Neural cell (in vitro differentiated cells): Measurements from ENCODE around the gene TFB2M. TPM values are rescaled to one million over a fixed set of nuclear protein-coding genes. Genes with fewer than 3 reads are reported as not detected.
A peak's percentile ranks its signal among the peaks of the same experiment; 100 is the strongest.

Experiments
- H2AFZ ChIP-seq: fragments of 200-600, 300-800 bp; sonication (generic), shearing (Covaris generic); 2 replicates; pipeline ENCODE4 v1.6.0; 2014; ENCODE audit warnings: low read depth, mild to moderate bottlenecking, antibody characterized with exemption, low read length, moderate library complexity
- H3F3A ChIP-seq: fragments of 200-600 bp; shearing (Covaris generic); 2 replicates; pipeline ENCODE4 v1.6.1; 2016; ENCODE audit warnings: mild to moderate bottlenecking, moderate library complexity, mixed read lengths, antibody characterized with exemption, low read length; ENCODE audit not compliant: insufficient read depth, poor library complexity, severe bottlenecking
- H3K27ac ChIP-seq: fragments of 200-600, 300-800 bp; sonication (generic), shearing (Covaris generic); 2 replicates; pipeline ENCODE4 v1.5.1; 2014; ENCODE audit warnings: mild to moderate bottlenecking, low read length, moderate library complexity
- H3K27me3 ChIP-seq: fragments of 300-800, 200-600 bp; sonication (generic), shearing (Covaris generic); 2 replicates; pipeline ENCODE4 v1.6.0; 2014; ENCODE audit warnings: mild to moderate bottlenecking, low read depth, low read length, moderate library complexity; ENCODE audit not compliant: insufficient read depth
- H3K36me3 ChIP-seq: fragments of 300-800, 200-600 bp; sonication (generic), shearing (Covaris generic); 2 replicates; pipeline ENCODE4 v1.5.1; 2014; ENCODE audit warnings: mild to moderate bottlenecking, antibody characterized with exemption, low read length, moderate library complexity; ENCODE audit not compliant: insufficient read depth
- H3K4me2 ChIP-seq: fragments of 300-800, 200-600 bp; sonication (generic), shearing (Covaris generic); 2 replicates; pipeline ENCODE4 v1.6.0; 2014; ENCODE audit warnings: mild to moderate bottlenecking, low read length
- H3K4me3 ChIP-seq: fragments of 300-800, 200-600 bp; sonication (generic), shearing (Covaris generic); 2 replicates; pipeline ENCODE4 v1.5.1; 2014; ENCODE audit warnings: mild to moderate bottlenecking, low read length, moderate library complexity
- H3K79me2 ChIP-seq: fragments of 200-600 bp; shearing (Covaris generic); replicated peaks from 2 replicates; pipeline ENCODE4 v1.6.0; 2014; ENCODE audit warnings: mild to moderate bottlenecking, low read length, moderate library complexity; ENCODE audit not compliant: insufficient read depth
- H3K9ac ChIP-seq: fragments of 300-800, 200-600 bp; sonication (generic), shearing (Covaris generic); 2 replicates; pipeline ENCODE4 v1.6.1; 2016; ENCODE audit warnings: mild to moderate bottlenecking, low read length, mixed read lengths
- H3K9me2 ChIP-seq: fragments of 200-600 bp; shearing (Covaris generic); 2 replicates; pipeline ENCODE4 v1.6.1; 2016; ENCODE audit warnings: mild to moderate bottlenecking, low read length, mixed read lengths; ENCODE audit not compliant: insufficient read depth
- H3K9me3 ChIP-seq: fragments of 200-600, 300-800 bp; sonication (generic), shearing (Covaris generic); 2 replicates; pipeline ENCODE4 v1.6.1; 2016; ENCODE audit warnings: mild to moderate bottlenecking, mixed run types, low read length, moderate library complexity, mixed read lengths
- H4K20me1 ChIP-seq: fragments of 200-600 bp; shearing (Covaris generic); 2 replicates; pipeline ENCODE4 v1.6.1; 2016; ENCODE audit warnings: mild to moderate bottlenecking, mixed run types; ENCODE audit not compliant: insufficient read depth
- CTCF ChIP-seq: fragments of 450-650 bp; IDR thresholded peaks from 2 replicates; pipeline ENCODE4 v1.5.1; 2014; ENCODE audit warnings: antibody characterized with exemption, mild to moderate bottlenecking, moderate library complexity; ENCODE audit not compliant: poor library complexity, severe bottlenecking
- EP300 ChIP-seq: fragments of 450-650 bp; conservative IDR thresholded peaks from 2 replicates; pipeline ENCODE4 v1.6.1; 2014; ENCODE audit warnings: antibody characterized with exemption, mild to moderate bottlenecking, moderate library complexity; ENCODE audit not compliant: poor library complexity, severe bottlenecking
- EZH2 ChIP-seq: fragments of 200-600, 300-800 bp; shearing (Covaris generic), sonication (generic); IDR thresholded peaks from 2 replicates; pipeline ENCODE4 v1.6.1; 2014; ENCODE audit warnings: antibody characterized with exemption, low read length, borderline replicate concordance, mild to moderate bottlenecking; ENCODE audit not compliant: insufficient read depth, poor library complexity, severe bottlenecking
- MXI1 ChIP-seq: fragments of 450-650 bp; conservative IDR thresholded peaks from 2 replicates; pipeline ENCODE4 v1.6.1; 2014; ENCODE audit warnings: antibody characterized with exemption, mild to moderate bottlenecking; ENCODE audit not compliant: poor library complexity, severe bottlenecking
- POLR2AphosphoS5 ChIP-seq: IDR thresholded peaks from 2 replicates; pipeline ENCODE4 v1.6.1; 2012
- RAD21 ChIP-seq: fragments of 450-650 bp; conservative IDR thresholded peaks from 2 replicates; pipeline ENCODE4 v1.6.1; 2014; ENCODE audit warnings: antibody characterized with exemption, mild to moderate bottlenecking, moderate library complexity
- REST ChIP-seq: IDR thresholded peaks from 2 replicates; pipeline ENCODE4 v1.6.1; 2012; ENCODE audit warnings: borderline replicate concordance
- SMC3 ChIP-seq: fragments of 450-650 bp; conservative IDR thresholded peaks from 2 replicates; pipeline ENCODE4 v1.6.1; 2014; ENCODE audit warnings: antibody characterized with exemption, mild to moderate bottlenecking, moderate library complexity; ENCODE audit not compliant: poor library complexity
- TAF1 ChIP-seq: IDR thresholded peaks from 2 replicates; pipeline ENCODE4 v1.6.1; 2012; ENCODE audit warnings: low read depth
- polyA plus RNA-seq: library from polyadenylated mRNA; depleted of rRNA; stranded (reverse); fragments of >200 nt; gene quantifications from 2 replicates; pipeline ENCODE4 v1.2.3, GENCODE V29; 2014

TFB2M gene
- polyA plus RNA-seq, 1 donor from 2014 or later: 19.2 TPM

GRCh38 chr1:246497331-246497915 lies 68.6 kb downstream of the TFB2M start:
- no peaks in the 10 kb centered on the region for H4K20me1 ChIP-seq
- H3K4me2 ChIP-seq: no peak overlapping the region
- H3K4me3 ChIP-seq: no peak overlapping the region
- H3K9ac ChIP-seq: no peak overlapping the region
- H3K9me3 ChIP-seq: no peaks in the 10 kb centered on the region
- no peaks in the 10 kb centered on the region for H3K9me2 ChIP-seq
- H3K27me3 ChIP-seq: no peaks in the 10 kb centered on the region
- no peak overlapping the region for H2AFZ ChIP-seq
- H3K79me2 ChIP-seq: no peaks in the 10 kb centered on the region
- TF ChIP-seq EZH2: no peak
- TF ChIP-seq CTCF: peak; percentile 80
- TF ChIP-seq POLR2AphosphoS5: no peak
- TF ChIP-seq MXI1: no peak
- TF ChIP-seq RAD21: peak; percentile 73
- no peak for TF ChIP-seq REST
- no peak for TF ChIP-seq TAF1
- TF ChIP-seq EP300: no peak
- TF ChIP-seq SMC3: peak; percentile 83
- no peaks in the 10 kb centered on the region for H3K36me3 ChIP-seq
- no peaks in the 10 kb centered on the region for H3F3A ChIP-seq
- H3K27ac ChIP-seq: no peak overlapping the region

GRCh38 chr1:246492611-246493245 lies 73.3 kb downstream of the TFB2M start:
- no peaks in the 10 kb centered on the region for H3K79me2 ChIP-seq
- H3K4me2 ChIP-seq: no peak overlapping the region
- no peaks in the 10 kb centered on the region for H4K20me1 ChIP-seq
- H3K27ac ChIP-seq: peak overlapping the region; percentile 48
- no peaks in the 10 kb centered on the region for H3K27me3 ChIP-seq
- peak overlapping the region; percentile 24 for H3K4me3 ChIP-seq
- no peak overlapping the region for H3K9ac ChIP-seq
- no peak for TF ChIP-seq REST
- TF ChIP-seq POLR2AphosphoS5: no peak
- no peak for TF ChIP-seq EZH2
- no peak for TF ChIP-seq MXI1
- TF ChIP-seq SMC3: peak; percentile 96
- peak; percentile 96 for TF ChIP-seq CTCF
- TF ChIP-seq TAF1: no peak
- peak; percentile 47 for TF ChIP-seq EP300
- TF ChIP-seq RAD21: peak; percentile 98
- H3K9me2 ChIP-seq: no peaks in the 10 kb centered on the region
- no peaks in the 10 kb centered on the region for H3F3A ChIP-seq
- H3K36me3 ChIP-seq: no peaks in the 10 kb centered on the region
- no peaks in the 10 kb centered on the region for H3K9me3 ChIP-seq
- no peak overlapping the region for H2AFZ ChIP-seq
